GM23338 (cell line): ENCODE results near the gene ABCF3. TPM values are rescaled to one million over a fixed set of nuclear protein-coding genes. Genes with fewer than 3 reads are reported as not detected.

Experiments
- ATAC-seq: fragments of 200-7000 bp; cut with Tn5 transposase; 3 replicates; pipeline ENCODE4 v1.9.1; 2020
- DNase-seq: peaks from one replicate; pipeline ENCODE4 v3.0.0-alpha.2; 2015; ENCODE audit warnings: low spot score
- H2AFZ ChIP-seq: fragments of 200-600 bp; sonication (generic); 2 replicates; pipeline ENCODE4 v1.8.0; 2016; ENCODE audit warnings: antibody characterized with exemption, mild to moderate bottlenecking, moderate library complexity
- H3F3A ChIP-seq: fragments of 200-600 bp; sonication (generic); replicated peaks from 2 replicates; pipeline ENCODE4 v1.8.0; 2017; ENCODE audit warnings: antibody characterized with exemption, mixed run types, low read depth
- H3K27ac ChIP-seq: fragments of 200-600 bp; sonication (generic); 2 replicates; pipeline ENCODE4 v1.6.1; 2016; ENCODE audit warnings: low read depth
- H3K27me3 ChIP-seq: fragments of 200-600 bp; sonication (generic); 2 replicates; pipeline ENCODE4 v1.8.0; 2016; ENCODE audit warnings: mild to moderate bottlenecking, mixed run types, moderate library complexity; ENCODE audit not compliant: insufficient read depth
- H3K36me3 ChIP-seq: fragments of 200-600 bp; sonication (generic); 2 replicates; pipeline ENCODE4 v1.8.0; 2016; ENCODE audit warnings: mild to moderate bottlenecking; ENCODE audit not compliant: insufficient read depth
- H3K4me1 ChIP-seq: fragments of 200-600 bp; sonication (generic); 2 replicates; pipeline ENCODE4 v1.8.0; 2016; ENCODE audit warnings: mild to moderate bottlenecking, moderate library complexity; ENCODE audit not compliant: insufficient read depth
- H3K4me2 ChIP-seq: fragments of 200-600 bp; sonication (generic); 2 replicates; pipeline ENCODE4 v1.7.1; 2017; ENCODE audit warnings: mixed run types
- H3K4me3 ChIP-seq: fragments of 200-600 bp; sonication (generic); 2 replicates; pipeline ENCODE4 v1.6.1; 2016; ENCODE audit warnings: mixed run types
- H3K79me2 ChIP-seq: fragments of 200-600 bp; sonication (generic); replicated peaks from 2 replicates; pipeline ENCODE4 v1.8.0; 2017; ENCODE audit warnings: mild to moderate bottlenecking; ENCODE audit not compliant: insufficient read depth
- H3K9me2 ChIP-seq: fragments of 200-600 bp; sonication (generic); 2 replicates; pipeline ENCODE4 v1.8.0; 2017; ENCODE audit not compliant: insufficient read depth
- H4K20me1 ChIP-seq: fragments of 200-600 bp; sonication (generic); replicated peaks from 2 replicates; pipeline ENCODE4 v1.8.0; 2017; ENCODE audit warnings: mild to moderate bottlenecking; ENCODE audit not compliant: insufficient read depth
- H3K27ac Mint-ChIP-seq: 2 replicates; pipeline ENCODE4 v1.8.0; 2020; ENCODE audit warnings: inconsistent platforms, mild to moderate bottlenecking, moderate library complexity, mixed read lengths
- H3K27me3 Mint-ChIP-seq: 3 replicates; pipeline ENCODE4 v1.8.0; 2022; ENCODE audit warnings: low read depth, mild to moderate bottlenecking, moderate library complexity, mixed read lengths, inconsistent platforms; ENCODE audit not compliant: insufficient read depth, poor library complexity
- H3K36me3 Mint-ChIP-seq: 3 replicates; pipeline ENCODE4 v1.8.0; 2021; ENCODE audit warnings: low read depth, mild to moderate bottlenecking, inconsistent platforms, moderate library complexity, mixed read lengths
- H3K4me1 Mint-ChIP-seq: 3 replicates; pipeline ENCODE4 v1.8.0; 2020; ENCODE audit warnings: mild to moderate bottlenecking, inconsistent platforms, mixed read lengths
- H3K4me3 Mint-ChIP-seq: 3 replicates; pipeline ENCODE4 v1.8.0; 2021; ENCODE audit warnings: moderate library complexity, mild to moderate bottlenecking, inconsistent platforms, mixed read lengths
- H3K9me3 Mint-ChIP-seq: 3 replicates; pipeline ENCODE4 v1.8.0; 2020; ENCODE audit warnings: moderate library complexity, mild to moderate bottlenecking, inconsistent platforms, mixed read lengths
- CREB1 ChIP-seq: fragments of 250-450 bp; sonication (Bioruptor Pico); IDR thresholded peaks from 2 replicates; pipeline ENCODE4 v1.5.0; 2020; ENCODE audit warnings: low read depth, mild to moderate bottlenecking, moderate library complexity
- EZH2phosphoT487 ChIP-seq: fragments of 200-600 bp; sonication (generic); IDR thresholded peaks from one replicate; pipeline ENCODE4 v1.8.1; 2018; ENCODE audit warnings: antibody characterized with exemption; ENCODE audit not compliant: unreplicated experiment
- JUNB ChIP-seq: IDR thresholded peaks from one replicate; pipeline ENCODE4 v1.6.1; 2016; ENCODE audit warnings: antibody characterized with exemption; ENCODE audit not compliant: unreplicated experiment
- NANOG ChIP-seq: IDR thresholded peaks from 2 replicates; pipeline ENCODE4 v1.6.1; 2016; ENCODE audit warnings: antibody characterized with exemption, borderline replicate concordance
- POLR2AphosphoS5 ChIP-seq: IDR thresholded peaks from 2 replicates; pipeline ENCODE4 v1.6.1; 2016; ENCODE audit warnings: antibody characterized with exemption, low read depth
- STAT1 ChIP-seq: IDR thresholded peaks from one replicate; pipeline ENCODE4 v1.6.1; 2016; ENCODE audit warnings: antibody characterized with exemption; ENCODE audit not compliant: unreplicated experiment
- ZNF114 ChIP-seq: fragments of 250-450 bp; sonication (Bioruptor Pico); IDR thresholded peaks from 2 replicates; pipeline ENCODE4 v1.5.0; 2020; ENCODE audit warnings: mild to moderate bottlenecking, moderate library complexity
- ZNF331 ChIP-seq: fragments of 250-450 bp; sonication (Bioruptor Pico); IDR thresholded peaks from 2 replicates; pipeline ENCODE4 v1.5.0; 2020; ENCODE audit warnings: low read depth, mild to moderate bottlenecking, moderate library complexity
- polyA plus RNA-seq: library from polyadenylated mRNA; unstranded; fragments of >200 nt; fragmentation: Nextera tagmentation; extraction: Ambion mirVana; gene quantifications from 2 replicates; pipeline ENCODE4 v1.2.1, GENCODE V29; 2016
- total RNA-seq: library from RNA; depleted of rRNA; stranded (reverse); fragments of >200 nt; shearing (Covaris generic); gene quantifications from 2 replicates; pipeline ENCODE4 v1.2.3, GENCODE V29; 2014
- TF ChIP-seq, protein P1 (sequence below): IDR thresholded peaks from 2 replicates; pipeline ENCODE4 v1.6.1; 2016; ENCODE audit warnings: antibody characterized with exemption
- TF ChIP-seq, protein P2 (sequence below), 2 experiments: fragments of 200-600 bp in 1 of 2; sonication (generic) in 1 of 2; conservative IDR thresholded peaks; 2 replicates each; pipeline versions ENCODE4 v1.5.1 to v1.6.1; 2016 to 2017; ENCODE audit warnings: antibody characterized with exemption in 2 of 2, low read depth in 2 of 2, mild to moderate bottlenecking in 2 of 2, moderate library complexity in 1 of 2
- TF ChIP-seq, protein P3 (sequence below): IDR thresholded peaks from one replicate; pipeline ENCODE4 v1.6.1; 2018; ENCODE audit warnings: antibody characterized with exemption; ENCODE audit not compliant: unreplicated experiment

ABCF3 gene
- total and polyA plus RNA-seq, 2 experiments from 2014 or later, result 33.4 to 48.9 TPM

DNA sequence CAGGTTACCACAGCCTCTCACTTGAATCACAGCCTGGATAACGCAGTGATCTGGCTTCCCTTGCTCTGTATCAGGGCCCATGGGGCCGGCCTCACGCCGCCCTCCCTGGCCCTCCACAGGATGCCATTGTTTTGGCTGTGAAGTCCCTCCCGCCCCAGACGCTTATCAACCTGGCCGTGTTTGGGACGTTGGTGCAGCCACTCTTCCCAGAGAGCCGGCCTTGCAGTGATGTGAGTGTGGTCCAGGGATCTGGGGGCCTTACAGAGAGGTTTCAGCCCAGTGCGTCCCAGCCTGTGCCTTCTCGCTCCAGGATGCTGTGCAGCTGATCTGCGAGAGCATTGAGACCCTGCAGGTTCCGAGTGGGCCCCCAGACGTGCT is 50.0 kb downstream of the ABCF3 start:
- H3K4me2 ChIP-seq, result no peak overlapping the region
- Mint-ChIP-seq H3K36me3 (no peaks in the 10 kb centered on the region; the same call in 2 of the 3 replicates), H3K4me3 (no peak overlapping the region), H3K4me1 (peaks cover 11% of the 10 kb centered on the region), H3K9me3 (no peaks in the 10 kb centered on the region; the same call in 2 of the 3 replicates), H3K27me3 (peaks cover 35% of the 10 kb centered on the region), H3K27ac (no peak overlapping the region)
- H3K36me3 ChIP-seq, result no peaks in the 10 kb centered on the region
- no peak for DNase-seq
- H3K9me2 ChIP-seq, result no peaks in the 10 kb centered on the region
- 0 out of 2 replicates have a peak, but pooled peaks cover 10% of the 10 kb centered on the region for H4K20me1 ChIP-seq
- no peak overlapping the region for H3K27ac ChIP-seq
- H3F3A ChIP-seq, result no peaks in the 10 kb centered on the region
- peaks cover 44% of the 10 kb centered on the region for H3K27me3 ChIP-seq
- no peak overlapping the region for H3K4me3 ChIP-seq
- peak; percentile 51 for ATAC-seq
- H3K4me1 ChIP-seq, result no peaks in the 10 kb centered on the region
- no peak for TF ChIP-seq EZH2phosphoT487
- no peak for TF ChIP-seq ZNF114 (CRISPR knock-in tag)
- TF ChIP-seq, protein P1, sequence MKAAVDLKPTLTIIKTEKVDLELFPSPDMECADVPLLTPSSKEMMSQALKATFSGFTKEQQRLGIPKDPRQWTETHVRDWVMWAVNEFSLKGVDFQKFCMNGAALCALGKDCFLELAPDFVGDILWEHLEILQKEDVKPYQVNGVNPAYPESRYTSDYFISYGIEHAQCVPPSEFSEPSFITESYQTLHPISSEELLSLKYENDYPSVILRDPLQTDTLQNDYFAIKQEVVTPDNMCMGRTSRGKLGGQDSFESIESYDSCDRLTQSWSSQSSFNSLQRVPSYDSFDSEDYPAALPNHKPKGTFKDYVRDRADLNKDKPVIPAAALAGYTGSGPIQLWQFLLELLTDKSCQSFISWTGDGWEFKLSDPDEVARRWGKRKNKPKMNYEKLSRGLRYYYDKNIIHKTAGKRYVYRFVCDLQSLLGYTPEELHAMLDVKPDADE, result no peak
- TF ChIP-seq, protein P2, sequence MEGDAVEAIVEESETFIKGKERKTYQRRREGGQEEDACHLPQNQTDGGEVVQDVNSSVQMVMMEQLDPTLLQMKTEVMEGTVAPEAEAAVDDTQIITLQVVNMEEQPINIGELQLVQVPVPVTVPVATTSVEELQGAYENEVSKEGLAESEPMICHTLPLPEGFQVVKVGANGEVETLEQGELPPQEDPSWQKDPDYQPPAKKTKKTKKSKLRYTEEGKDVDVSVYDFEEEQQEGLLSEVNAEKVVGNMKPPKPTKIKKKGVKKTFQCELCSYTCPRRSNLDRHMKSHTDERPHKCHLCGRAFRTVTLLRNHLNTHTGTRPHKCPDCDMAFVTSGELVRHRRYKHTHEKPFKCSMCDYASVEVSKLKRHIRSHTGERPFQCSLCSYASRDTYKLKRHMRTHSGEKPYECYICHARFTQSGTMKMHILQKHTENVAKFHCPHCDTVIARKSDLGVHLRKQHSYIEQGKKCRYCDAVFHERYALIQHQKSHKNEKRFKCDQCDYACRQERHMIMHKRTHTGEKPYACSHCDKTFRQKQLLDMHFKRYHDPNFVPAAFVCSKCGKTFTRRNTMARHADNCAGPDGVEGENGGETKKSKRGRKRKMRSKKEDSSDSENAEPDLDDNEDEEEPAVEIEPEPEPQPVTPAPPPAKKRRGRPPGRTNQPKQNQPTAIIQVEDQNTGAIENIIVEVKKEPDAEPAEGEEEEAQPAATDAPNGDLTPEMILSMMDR (conservative IDR thresholded peaks at IDR 0.05; ENCODE audit: low read depth in 2 of 2), result no peak
- no peak for TF ChIP-seq NANOG
- TF ChIP-seq ZNF331 (CRISPR knock-in tag), result no peak
- TF ChIP-seq STAT1, result no peak
- TF ChIP-seq, protein P3, sequence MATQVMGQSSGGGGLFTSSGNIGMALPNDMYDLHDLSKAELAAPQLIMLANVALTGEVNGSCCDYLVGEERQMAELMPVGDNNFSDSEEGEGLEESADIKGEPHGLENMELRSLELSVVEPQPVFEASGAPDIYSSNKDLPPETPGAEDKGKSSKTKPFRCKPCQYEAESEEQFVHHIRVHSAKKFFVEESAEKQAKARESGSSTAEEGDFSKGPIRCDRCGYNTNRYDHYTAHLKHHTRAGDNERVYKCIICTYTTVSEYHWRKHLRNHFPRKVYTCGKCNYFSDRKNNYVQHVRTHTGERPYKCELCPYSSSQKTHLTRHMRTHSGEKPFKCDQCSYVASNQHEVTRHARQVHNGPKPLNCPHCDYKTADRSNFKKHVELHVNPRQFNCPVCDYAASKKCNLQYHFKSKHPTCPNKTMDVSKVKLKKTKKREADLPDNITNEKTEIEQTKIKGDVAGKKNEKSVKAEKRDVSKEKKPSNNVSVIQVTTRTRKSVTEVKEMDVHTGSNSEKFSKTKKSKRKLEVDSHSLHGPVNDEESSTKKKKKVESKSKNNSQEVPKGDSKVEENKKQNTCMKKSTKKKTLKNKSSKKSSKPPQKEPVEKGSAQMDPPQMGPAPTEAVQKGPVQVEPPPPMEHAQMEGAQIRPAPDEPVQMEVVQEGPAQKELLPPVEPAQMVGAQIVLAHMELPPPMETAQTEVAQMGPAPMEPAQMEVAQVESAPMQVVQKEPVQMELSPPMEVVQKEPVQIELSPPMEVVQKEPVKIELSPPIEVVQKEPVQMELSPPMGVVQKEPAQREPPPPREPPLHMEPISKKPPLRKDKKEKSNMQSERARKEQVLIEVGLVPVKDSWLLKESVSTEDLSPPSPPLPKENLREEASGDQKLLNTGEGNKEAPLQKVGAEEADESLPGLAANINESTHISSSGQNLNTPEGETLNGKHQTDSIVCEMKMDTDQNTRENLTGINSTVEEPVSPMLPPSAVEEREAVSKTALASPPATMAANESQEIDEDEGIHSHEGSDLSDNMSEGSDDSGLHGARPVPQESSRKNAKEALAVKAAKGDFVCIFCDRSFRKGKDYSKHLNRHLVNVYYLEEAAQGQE, result no peak
- TF ChIP-seq CREB1 (CRISPR knock-in tag), result no peak
- H2AFZ ChIP-seq, result no peak overlapping the region
- H3K79me2 ChIP-seq, result no peaks in the 10 kb centered on the region

DNA sequence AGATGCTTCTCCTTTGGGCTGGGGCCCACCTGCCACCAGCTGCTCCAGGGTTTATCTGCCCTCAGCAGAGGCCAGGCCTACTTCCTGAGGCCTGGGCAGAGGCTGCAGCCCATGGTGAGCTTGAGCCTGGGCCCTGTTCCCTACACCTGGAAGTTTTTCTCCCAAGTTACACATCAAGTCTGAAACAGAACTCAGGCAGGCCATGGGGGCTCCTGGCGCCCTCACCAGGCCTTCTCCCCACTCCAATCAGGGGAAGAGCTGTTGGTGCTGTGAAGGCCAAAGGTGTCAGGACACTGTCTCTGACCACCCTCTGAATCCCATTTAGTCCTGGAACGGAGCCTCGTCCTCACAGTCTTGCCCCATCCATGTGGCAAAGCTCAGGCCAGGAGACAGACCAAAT is 50.6 kb downstream of the ABCF3 start:
- TF ChIP-seq NANOG (no peak), STAT1 (no peak), JUNB (no peak), POLR2AphosphoS5 (no peak), ZNF331 (CRISPR knock-in tag) (no peak)
- TF ChIP-seq, protein P2 (conservative IDR thresholded peaks at IDR 0.05; ENCODE audit: low read depth in 2 of 2), result peak in 1 of 2 experiments; percentile 35; a peak in 2 of 4 replicates
- no peaks in the 10 kb centered on the region; the same call in 2 of the 3 replicates for H3K9me3 Mint-ChIP-seq
- Histone ChIP-seq H3K27ac (no peak overlapping the region), H3K36me3 (no peaks in the 10 kb centered on the region), H2AFZ (no peak overlapping the region), H3K79me2 (no peaks in the 10 kb centered on the region), H3K4me1 (no peaks in the 10 kb centered on the region), H3K9me2 (no peaks in the 10 kb centered on the region), H3K4me2 (no peak overlapping the region), H4K20me1 (0 out of 2 replicates have a peak, but pooled peaks cover 6% of the 10 kb centered on the region), H3K4me3 (no peak overlapping the region), H3F3A (no peaks in the 10 kb centered on the region), H3K27me3 (peaks cover 40% of the 10 kb centered on the region)
- H3K4me1 Mint-ChIP-seq, result peaks cover 6% of the 10 kb centered on the region; the same call in 1 of the 3 replicates
- no peak overlapping the region for H3K27ac Mint-ChIP-seq
- H3K36me3 Mint-ChIP-seq, result no peaks in the 10 kb centered on the region; the same call in 2 of the 3 replicates
- ATAC-seq (no peak), DNase-seq (no peak)
- no peak overlapping the region for H3K4me3 Mint-ChIP-seq
- H3K27me3 Mint-ChIP-seq, result peaks cover 28% of the 10 kb centered on the region
